Coronary artery (tissue), 2 donors: ENCODE results near the gene OSTC.

ENCODE experiments used
- DNase-seq: peaks from one replicate; pipeline ENCODE4 v3.0.0-alpha.2; 2017; ENCODE audit warnings: low spot score
- H3K27ac ChIP-seq, 2 donors: fragments of 200-600 bp; sonication (generic); one replicate each; pipeline ENCODE4 v1.5.1; 2016 to 2019
- H3K4me3 ChIP-seq: fragments of 200-600 bp; sonication (generic); 2 replicates; pipeline ENCODE4 v1.5.1; 2016; ENCODE audit warnings: mild to moderate bottlenecking, moderate library complexity
- CTCF ChIP-seq: fragments of 200-600 bp; sonication (generic); IDR thresholded peaks from one replicate; pipeline ENCODE4 v1.5.1; 2019; ENCODE audit warnings: antibody characterized with exemption

The OSTC gene

GRCh38 chr4:108714880-108715279, 64.5 kb downstream of the OSTC start:
- DNase-seq, result no peak
- no peak for TF ChIP-seq CTCF
- Histone ChIP-seq H3K4me3 (no peak overlapping the region), H3K27ac (no peak overlapping the region)

- DNase-seq, result no peak
- no peak overlapping the region for H3K27ac ChIP-seq
- H3K4me3 ChIP-seq, result no peak overlapping the region
- no peak for TF ChIP-seq CTCF
Observed at GRCh38 chr4:108716340-108716739, 65.9 kb downstream of the OSTC start.

GRCh38 chr4:108717386-108717785, 67.0 kb downstream of the OSTC start:
- Histone ChIP-seq H3K4me3 (no peak overlapping the region), H3K27ac (no peak overlapping the region)
- DNase-seq, result no peak
- TF ChIP-seq CTCF, result no peak
